HCT116 (cell line): Measurements from ENCODE around the gene GRK6. TPM values are rescaled to one million over a fixed set of nuclear protein-coding genes. Genes with fewer than 3 reads are reported as not detected.

Source experiments
- ATAC-seq: fragments of 200-7000 bp; cut with Tn5 transposase; 2 replicates; pipeline ENCODE4 v1.9.1; 2020; ENCODE audit warnings: mild to moderate bottlenecking, moderate library complexity
- BruUV-seq: library from RNA; stranded (reverse); fragments of 400-500 nt; replicated peaks from 2 replicates; lab custom pipeline; 2021; lab: Mats Ljungman, UMichigan
- CTCF ChIA-PET: fragments of 300-600 bp; sonication (Branson Sonifier 250); formaldehyde crosslinking; loops from one replicate; lab custom pipeline; 2021; ENCODE audit warnings: antibody characterized with exemption; lab: Charles Lee
- POLR2A ChIA-PET: fragments of 300-600, 350-600 bp; sonication (Branson Sonifier 250); formaldehyde crosslinking; loops from one replicate; lab custom pipeline; 2021; ENCODE audit warnings: antibody characterized with exemption; lab: Charles Lee
- RAD21 ChIA-PET, 2 experiments: fragments of 300-600 bp; sonication (Branson Sonifier 250); formaldehyde crosslinking; loops; one replicate each; lab custom pipeline; 2023; ENCODE audit warnings: low total read pairs in 2 of 2; ENCODE audit not compliant: uncharacterized antibody in 2 of 2, unreplicated experiment in 2 of 2, low non-redundant PET in 1 of 2; lab: Charles Lee
- DNase-seq: peaks from one replicate; pipeline ENCODE4 v3.0.0-alpha.2; 2010; ENCODE audit warnings: low read depth, low spot score
- H2AFZ ChIP-seq: fragments of 200-600 bp; shearing (Covaris generic), sonication (generic); 2 replicates; pipeline ENCODE4 v1.6.1; 2017; ENCODE audit warnings: low read depth, mixed run types, mixed read lengths, antibody characterized with exemption, low read length; ENCODE audit not compliant: poor library complexity, severe bottlenecking
- H3K27ac ChIP-seq: 2 replicates; pipeline ENCODE4 v1.5.1; 2012; ENCODE audit warnings: low read depth, low read length
- H3K27me3 ChIP-seq: fragments of 200-600 bp; sonication (generic); 2 replicates; pipeline ENCODE4 v1.6.1; 2016; ENCODE audit warnings: mixed run types, low read length, mixed read lengths; ENCODE audit not compliant: insufficient read depth
- H3K36me3 ChIP-seq, 2 experiments: fragments of 200-500 bp in 1 of 2; fragments of 200-600 bp in 1 of 2; sonication (Bioruptor generic) in 1 of 2; sonication (generic) in 1 of 2; 2 replicates each; pipeline versions ENCODE4 v1.5.1 to v1.6.1; 2014 to 2016; ENCODE audit warnings: low read length in 2 of 2, inconsistent platforms in 1 of 2, mixed read lengths in 1 of 2, mixed run types in 1 of 2; ENCODE audit not compliant: insufficient read depth in 2 of 2, control insufficient read depth in 1 of 2
- H3K4me1 ChIP-seq, 2 experiments: fragments of 200-600 bp in 1 of 2; sonication (generic) in 1 of 2; 2 replicates each; pipeline versions ENCODE4 v1.5.1 to v1.6.1; 2012 to 2017; ENCODE audit warnings: low read length in 2 of 2, inconsistent platforms in 1 of 2, mild to moderate bottlenecking in 1 of 2, mixed read lengths in 1 of 2, mixed run types in 1 of 2, moderate library complexity in 1 of 2; ENCODE audit not compliant: insufficient read depth in 2 of 2, control insufficient read depth in 1 of 2
- H3K4me2 ChIP-seq: fragments of 200-600 bp; sonication (generic); 2 replicates; pipeline ENCODE4 v1.6.1; 2017; ENCODE audit warnings: mixed run types, low read length, mixed read lengths
- H3K4me3 ChIP-seq, 2 experiments: fragments of 200-600 bp in 1 of 2; sonication (generic) in 1 of 2; replicated peaks in 1 of 2; 2 replicates each; pipeline ENCODE4 v1.5.1; 2011 to 2016; ENCODE audit warnings: low read length in 2 of 2, control low read depth in 1 of 2, low read depth in 1 of 2, mild to moderate bottlenecking in 1 of 2, mixed read lengths in 1 of 2, mixed run types in 1 of 2
- H3K79me2 ChIP-seq: fragments of 200-600 bp; sonication (generic); 2 replicates; pipeline ENCODE4 v1.6.1; 2017; ENCODE audit warnings: mild to moderate bottlenecking, mixed run types, low read length, moderate library complexity, mixed read lengths; ENCODE audit not compliant: insufficient read depth
- H3K9ac ChIP-seq: fragments of 200-600 bp; sonication (generic); 2 replicates; pipeline ENCODE4 v1.6.1; 2016; ENCODE audit warnings: low read length, mixed read lengths
- H3K9me2 ChIP-seq: fragments of 200-600 bp; sonication (generic), shearing (Covaris generic); 2 replicates; pipeline ENCODE4 v1.6.1; 2017; ENCODE audit warnings: mixed run types, mild to moderate bottlenecking, moderate library complexity; ENCODE audit not compliant: insufficient read depth
- H3K9me3 ChIP-seq, 2 experiments: fragments of 200-500 bp in 1 of 2; fragments of 200-600 bp in 1 of 2; sonication (Bioruptor generic) in 1 of 2; sonication (generic) in 1 of 2; 2 replicates each; pipeline ENCODE4 v1.6.1; 2014 to 2017; ENCODE audit warnings: low read length in 2 of 2, mixed read lengths in 2 of 2, inconsistent platforms in 1 of 2, low read depth in 1 of 2, mild to moderate bottlenecking in 1 of 2, mixed run types in 1 of 2, moderate library complexity in 1 of 2; ENCODE audit not compliant: control insufficient read depth in 1 of 2, insufficient read depth in 1 of 2
- H4K20me1 ChIP-seq: fragments of 200-600 bp; sonication (generic), shearing (Covaris generic); 2 replicates; pipeline ENCODE4 v1.6.1; 2017; ENCODE audit warnings: mixed run types, mild to moderate bottlenecking, moderate library complexity; ENCODE audit not compliant: insufficient read depth
- EGR1 ChIP-seq: IDR thresholded peaks from 2 replicates; pipeline ENCODE4 v1.6.1; 2012; ENCODE audit warnings: low read depth
- FOSL1 ChIP-seq: IDR thresholded peaks from 2 replicates; pipeline ENCODE4 v1.6.1; 2012; ENCODE audit warnings: low read depth
- POLR2A ChIP-seq: IDR thresholded peaks from 2 replicates; pipeline ENCODE4 v1.7.0; 2011; ENCODE audit warnings: borderline replicate concordance; ENCODE audit not compliant: insufficient read depth, insufficient read length; ENCODE audit errors: extremely low read depth
- POLR2AphosphoS5 ChIP-seq: IDR thresholded peaks from 2 replicates; pipeline ENCODE4 v1.6.1; 2011; ENCODE audit warnings: mild to moderate bottlenecking, low read depth, low read length, moderate library complexity
- RAD21 ChIP-seq: IDR thresholded peaks from 2 replicates; pipeline ENCODE4 v1.6.1; 2012; ENCODE audit warnings: low read depth, mild to moderate bottlenecking
- SIN3A ChIP-seq: IDR thresholded peaks from 2 replicates; pipeline ENCODE4 v1.6.1; 2012; ENCODE audit warnings: low read depth
- TCF7L2 ChIP-seq: IDR thresholded peaks from 2 replicates; pipeline ENCODE4 v1.7.0; 2011; ENCODE audit warnings: borderline replicate concordance, inconsistent platforms; ENCODE audit not compliant: insufficient read depth, insufficient read length; ENCODE audit errors: extremely low read depth
- ZFX ChIP-seq: fragments of 450-650 bp; IDR thresholded peaks from 2 replicates; pipeline ENCODE4 v1.6.1; 2017
- intact Hi-C: fragments of 100-400 bp; cut with micrococcal nuclease; formaldehyde crosslinking; loops from 2 replicates; pipeline ENCODE4 v1.10.0; 2022
- total RNA-seq: library from RNA; stranded (reverse); gene quantifications from one replicate; pipeline ENCODE4 v1.2.1, GENCODE V29; 2021; ENCODE audit not compliant: unreplicated experiment

The GRK6 gene
- total RNA-seq, 1 experiment from 2014 or later: 89.3 TPM

- intact Hi-C loops: no loop called here
- Histone ChIP-seq H3K4me1 (peaks cover 9 to 47% of the 10 kb centered on the region in 2 experiments), H3K27me3 (no peaks in the 10 kb centered on the region), H3K4me3 (no peak overlapping the region), H4K20me1 (peaks cover 3% of the 10 kb centered on the region; the same call in 1 of the 2 replicates), H3K9ac (0 out of 2 replicates have a peak overlapping the region, but pooled peaks have one; percentile 8), H3K79me2 (peaks cover 58% of the 10 kb centered on the region), H3K9me2 (no peaks in the 10 kb centered on the region), H3K36me3 (peaks cover 0 to 17% of the 10 kb centered on the region in 2 experiments; a peak in 2 of 4 replicates), H3K27ac (peak overlapping the region; percentile 19; the same call in 1 of the 2 replicates), H3K4me2 (no peak overlapping the region), H2AFZ (no peak overlapping the region), H3K9me3 (no peaks in the 10 kb centered on the region)
- no peak for ATAC-seq
- POLR2A ChIA-PET: interaction anchor here (2.4 kb wide), 1 partner anchor 18 kb away, joined by 10 read pairs; the partner anchor contains the start of gene GRK6
- RAD21 ChIA-PET: no interaction called here
- DNase-seq: no peak
- no TSS peak for BruUV-seq
- TF ChIP-seq SIN3A: no peak
- no peak for TF ChIP-seq EGR1
- no peak for TF ChIP-seq RAD21
- TF ChIP-seq ZFX: no peak
- peak; percentile 25 for TF ChIP-seq POLR2A
- no peak for TF ChIP-seq FOSL1
- peak; percentile 46; the same call in 1 of the 2 replicates for TF ChIP-seq POLR2AphosphoS5
- no peak for TF ChIP-seq TCF7L2
- CTCF ChIA-PET: interaction anchor here (1.3 to 6.3 kb wide), 3 partner anchors 11 to 41 kb away, joined by 5 to 53 read pairs (median 24); no protein-coding TSS in a partner anchor
Measured at GRCh38 chr5:177444106-177445051, 17.9 kb downstream of the GRK6 start.
